ENCODE results near the gene NDUFC2. TPM values are rescaled to one million over a fixed set of nuclear protein-coding genes. Genes with fewer than 3 reads are reported as not detected.

Gene NDUFC2
- total and polyA plus RNA-seq, 2 of the 13 experiments (the other 11 are each of a cell fraction or from before 2014, with no cell fraction given): 256 to 363 TPM

DNA sequence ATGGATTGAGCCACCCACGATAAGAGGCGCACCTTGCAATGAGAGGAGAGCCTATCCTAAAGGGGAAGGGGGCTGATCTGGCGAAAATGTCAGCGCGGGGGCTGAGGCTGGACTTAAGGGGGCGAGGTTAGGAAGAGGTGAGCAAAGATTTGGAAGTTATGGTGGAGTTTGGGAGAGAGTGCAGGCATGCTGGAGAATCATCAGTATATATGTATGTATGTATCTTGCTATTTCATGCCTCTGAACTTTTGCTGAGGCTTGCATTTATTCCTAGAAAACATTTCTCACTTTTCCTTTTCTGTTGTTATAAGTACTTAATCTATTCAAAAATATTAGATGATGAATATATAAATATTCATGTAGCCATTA lies 33.2 kb downstream of the NDUFC2 start (continued):
- TF ChIP-seq SOX13 (IDR thresholded peaks at IDR 0.05) (no peak), SOX13 (CRISPR knock-in tag; conservative IDR thresholded peaks at IDR 0.05 in 1 of 2, IDR thresholded peaks at IDR 0.05 in 1 of 2) (no peak), ZNF337 (CRISPR knock-in tag; IDR thresholded peaks at IDR 0.05; ENCODE audit: borderline replicate concordance, low read depth) (no peak), ZNF543 (CRISPR knock-in tag; IDR thresholded peaks at IDR 0.05) (no peak), ELF3 (CRISPR knock-in tag; IDR thresholded peaks at IDR 0.05) (no peak), CTCF (CRISPR knock-in tag; IDR thresholded peaks at IDR 0.05) (no peak), RFX1 (IDR thresholded peaks at IDR 0.05) (no peak), ZNF441 (CRISPR knock-in tag; IDR thresholded peaks at IDR 0.05; ENCODE audit: borderline replicate concordance) (0 out of 2 replicates have a peak, but pooled peaks have one; percentile 12), SKIL (CRISPR knock-in tag; IDR thresholded peaks at IDR 0.05; ENCODE audit: borderline replicate concordance) (no peak), ZSCAN9 (CRISPR knock-in tag; IDR thresholded peaks at IDR 0.05; ENCODE audit: borderline replicate concordance) (no peak), ZFYVE20 (CRISPR knock-in tag; IDR thresholded peaks at IDR 0.05; ENCODE audit: borderline replicate concordance, low read depth) (no peak), ZSCAN25 (CRISPR knock-in tag; IDR thresholded peaks at IDR 0.05) (no peak), ZNF670 (CRISPR knock-in tag; IDR thresholded peaks at IDR 0.05; ENCODE audit: borderline replicate concordance) (no peak), RNF2 (conservative IDR thresholded peaks at IDR 0.05; ENCODE audit: low read depth) (no peak), FOXK1 (CRISPR knock-in tag; IDR thresholded peaks at IDR 0.05; ENCODE audit: borderline replicate concordance, low read depth) (no peak), RCOR2 (CRISPR knock-in tag; IDR thresholded peaks at IDR 0.05) (no peak), ZBTB3 (CRISPR knock-in tag; IDR thresholded peaks at IDR 0.05; ENCODE audit: borderline replicate concordance, low read depth) (no peak), KLF9 (CRISPR knock-in tag; IDR thresholded peaks at IDR 0.05; ENCODE audit: low read depth) (no peak), IRF9 (CRISPR knock-in tag; IDR thresholded peaks at IDR 0.05; ENCODE audit: borderline replicate concordance) (0 out of 2 replicates have a peak, but pooled peaks have one; percentile 11), MATR3 (CRISPR knock-in tag; IDR thresholded peaks at IDR 0.05) (no peak), ZBTB26 (CRISPR knock-in tag; IDR thresholded peaks at IDR 0.05; ENCODE audit: borderline replicate concordance) (no peak), NFRKB (IDR thresholded peaks at IDR 0.05) (no peak), ZNF878 (CRISPR knock-in tag; IDR thresholded peaks at IDR 0.05) (no peak)
- TF ChIP-seq, protein P1, sequence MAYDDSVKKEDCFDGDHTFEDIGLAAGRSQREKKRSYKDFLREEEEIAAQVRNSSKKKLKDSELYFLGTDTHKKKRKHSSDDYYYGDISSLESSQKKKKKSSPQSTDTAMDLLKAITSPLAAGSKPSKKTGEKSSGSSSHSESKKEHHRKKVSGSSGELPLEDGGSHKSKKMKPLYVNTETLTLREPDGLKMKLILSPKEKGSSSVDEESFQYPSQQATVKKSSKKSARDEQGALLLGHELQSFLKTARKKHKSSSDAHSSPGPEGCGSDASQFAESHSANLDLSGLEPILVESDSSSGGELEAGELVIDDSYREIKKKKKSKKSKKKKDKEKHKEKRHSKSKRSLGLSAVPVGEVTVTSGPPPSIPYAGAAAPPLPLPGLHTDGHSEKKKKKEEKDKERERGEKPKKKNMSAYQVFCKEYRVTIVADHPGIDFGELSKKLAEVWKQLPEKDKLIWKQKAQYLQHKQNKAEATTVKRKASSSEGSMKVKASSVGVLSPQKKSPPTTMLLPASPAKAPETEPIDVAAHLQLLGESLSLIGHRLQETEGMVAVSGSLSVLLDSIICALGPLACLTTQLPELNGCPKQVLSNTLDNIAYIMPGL (CRISPR knock-in tag; IDR thresholded peaks at IDR 0.05; ENCODE audit: borderline replicate concordance in 1 of 2, low read depth in 1 of 2): peak in 1 of 2 experiments; percentile 5; a peak in 1 of 4 replicates
